Keratinocyte (primary cell): ENCODE data around the gene PSD. TPM values are rescaled to one million over a fixed set of nuclear protein-coding genes. Genes with fewer than 3 reads are reported as not detected.

ENCODE experiments used
- DNase-seq: peaks from one replicate; pipeline ENCODE4 v3.0.0-alpha.2; 2011; ENCODE audit warnings: low read depth, missing footprints, low spot score
- FAIRE-seq: peaks from 2 replicates; lab custom pipeline; 2011; peaks lifted over from hg19 to GRCh38; lab: Jason Lieb, UNC
- H2AFZ ChIP-seq: 2 replicates; pipeline ENCODE4 v1.6.0; 2012; ENCODE audit warnings: low read length, control low read depth, inconsistent platforms; ENCODE audit not compliant: control insufficient read depth
- H3K27ac ChIP-seq: 2 replicates; pipeline ENCODE4 v1.5.1; 2011; ENCODE audit warnings: low read length; ENCODE audit not compliant: control insufficient read depth, insufficient read depth
- H3K27me3 ChIP-seq: 3 replicates; pipeline ENCODE4 v1.6.0; 2011; ENCODE audit warnings: low read length; ENCODE audit not compliant: control insufficient read depth, insufficient read depth; ENCODE audit errors: extremely low read depth
- H3K36me3 ChIP-seq, 2 experiments: 2 replicates in 1 of 2; 3 replicates in 1 of 2; pipeline ENCODE4 v1.5.1; 2011; ENCODE audit warnings: low read length in 2 of 2, mild to moderate bottlenecking in 1 of 2; ENCODE audit not compliant: control insufficient read depth in 2 of 2, insufficient read depth in 2 of 2; ENCODE audit errors: extremely low read depth in 1 of 2
- H3K4me1 ChIP-seq: 3 replicates; pipeline ENCODE4 v1.5.1; 2011; ENCODE audit warnings: low read length; ENCODE audit not compliant: control insufficient read depth, insufficient read depth; ENCODE audit errors: extremely low read depth
- H3K4me2 ChIP-seq: 3 replicates; pipeline ENCODE4 v1.6.0; 2011; ENCODE audit warnings: low read depth, low read length; ENCODE audit not compliant: control insufficient read depth, insufficient read depth; ENCODE audit errors: extremely low read depth
- H3K4me3 ChIP-seq, 3 experiments: fragments of 200-600 bp in 1 of 3; sonication (generic) in 1 of 3; 2 replicates in 2 of 3; 3 replicates in 1 of 3; pipeline ENCODE4 v1.5.1; 2011 to 2016; ENCODE audit warnings: low read length in 3 of 3, mild to moderate bottlenecking in 3 of 3, control low read depth in 2 of 3, inconsistent platforms in 1 of 3, low read depth in 1 of 3, mixed read lengths in 1 of 3, mixed run types in 1 of 3, moderate library complexity in 1 of 3; ENCODE audit not compliant: control insufficient read depth in 2 of 3, insufficient read depth in 2 of 3; ENCODE audit errors: extremely low read depth in 1 of 3
- H3K79me2 ChIP-seq: 2 replicates; pipeline ENCODE4 v1.6.0; 2012; ENCODE audit warnings: low read length; ENCODE audit not compliant: control insufficient read depth, insufficient read depth
- H3K9ac ChIP-seq: 3 replicates; pipeline ENCODE4 v1.6.0; 2011; ENCODE audit warnings: low read length; ENCODE audit not compliant: control insufficient read depth, insufficient read depth; ENCODE audit errors: extremely low read depth
- H3K9me1 ChIP-seq: 3 replicates; pipeline ENCODE4 v1.6.0; 2011; ENCODE audit warnings: low read length; ENCODE audit not compliant: control insufficient read depth, insufficient read depth; ENCODE audit errors: extremely low read depth
- H3K9me3 ChIP-seq: 2 replicates; pipeline ENCODE4 v1.5.1; 2012; ENCODE audit warnings: low read depth, low read length; ENCODE audit not compliant: control insufficient read depth
- H4K20me1 ChIP-seq: 3 replicates; pipeline ENCODE4 v1.6.0; 2011; ENCODE audit warnings: low read length; ENCODE audit not compliant: control insufficient read depth, insufficient read depth; ENCODE audit errors: extremely low read depth
- EZH2 ChIP-seq: IDR thresholded peaks from one replicate; pipeline ENCODE4 v1.6.1; 2012; ENCODE audit warnings: inconsistent platforms, mild to moderate bottlenecking, low read length, moderate library complexity
- dilution Hi-C: fragments of 300-500 bp; cut with MboI; formaldehyde crosslinking; loops from one replicate; pipeline ENCODE4 v1.7.0; 2020; ENCODE audit warnings: low sequenced_read_pairs; ENCODE audit not compliant: extremely low pct_ligation_motif_present
- polyA plus RNA-seq, 5 experiments: library from polyadenylated mRNA; depleted of rRNA in 3 of 5; stranded (reverse) in 3 of 5; stranded (forward) in 1 of 5; unstranded in 1 of 5; fragments of >200 nt; gene quantifications; 1 replicate in 1 of 5; 2 replicates in 3 of 5; 3 replicates in 1 of 5; pipeline versions ENCODE4 v1.2.1 to v1.2.3, GENCODE V29; 2011 to 2012; ENCODE audit warnings: missing spikeins in 2 of 5, low read depth in 1 of 5, low replicate concordance in 1 of 5
- TF ChIP-seq, protein P1 (sequence below), 3 experiments: IDR thresholded peaks in 1 of 3; conservative IDR thresholded peaks in 1 of 3; optimal IDR thresholded peaks in 1 of 3; 2 replicates in 2 of 3; 3 replicates in 1 of 3; pipeline versions ENCODE3 to v1.5.1; 2011; ENCODE audit warnings: low read length in 3 of 3, mild to moderate bottlenecking in 3 of 3, moderate library complexity in 2 of 3, control low read depth in 1 of 3, inconsistent platforms in 1 of 3; ENCODE audit not compliant: insufficient read depth in 2 of 3; ENCODE audit errors: extremely low read depth in 1 of 3

PSD gene
- polyA plus RNA-seq, 1 donor (not counting 4 experiments of a cell fraction or from before 2014, with no cell fraction given), result 0.10 TPM

DNA sequence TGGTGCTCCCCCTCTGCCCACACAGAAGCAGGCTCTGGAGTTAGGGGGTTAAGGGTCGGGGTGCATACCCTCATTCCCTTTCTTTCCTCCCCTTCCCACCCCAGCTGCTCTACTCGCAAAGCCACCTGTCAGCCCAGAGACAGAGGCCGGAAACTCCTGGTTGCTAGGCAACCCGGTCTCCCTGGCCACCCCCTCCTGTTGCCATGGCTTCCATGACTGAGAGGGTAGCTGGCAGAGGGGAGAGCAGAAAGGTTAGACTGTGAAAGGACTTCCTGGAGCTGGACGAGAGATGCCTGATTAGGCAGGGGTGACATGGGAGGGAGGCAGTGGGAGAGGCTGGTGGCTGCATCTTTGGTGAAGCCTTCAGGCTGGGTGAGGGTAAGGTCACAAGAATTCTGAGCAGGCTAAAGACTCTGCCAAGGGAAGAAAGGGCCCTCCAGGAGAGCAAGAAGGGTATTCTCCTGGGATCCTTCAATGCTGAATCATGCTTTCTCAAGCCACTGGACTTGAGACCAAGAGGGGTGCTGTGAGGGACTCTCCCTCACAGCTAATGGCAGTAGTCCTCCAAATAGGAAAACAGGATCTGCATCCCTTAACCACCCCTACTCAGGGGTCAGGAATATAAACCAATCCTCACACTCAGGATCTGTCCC lies 5.4 kb downstream of the PSD start:
- Histone ChIP-seq H3K9me3 (no peaks in the 10 kb centered on the region), H4K20me1 (no peaks in the 10 kb centered on the region), H3K4me1 (peaks cover 4% of the 10 kb centered on the region), H3K9me1 (no peaks in the 10 kb centered on the region), H3K27me3 (peaks cover 71% of the 10 kb centered on the region), H3K27ac (no peak overlapping the region), H3K36me3 (no peaks in the 10 kb centered on the region), H3K4me3 (no peak overlapping the region), H3K9ac (no peak overlapping the region), H3K4me2 (no peak overlapping the region), H3K79me2 (no peaks in the 10 kb centered on the region), H2AFZ (no peak overlapping the region)
- no peak for DNase-seq
- dilution Hi-C loops, result no loop called here
- no peak for FAIRE-seq
- TF ChIP-seq, protein P1, sequence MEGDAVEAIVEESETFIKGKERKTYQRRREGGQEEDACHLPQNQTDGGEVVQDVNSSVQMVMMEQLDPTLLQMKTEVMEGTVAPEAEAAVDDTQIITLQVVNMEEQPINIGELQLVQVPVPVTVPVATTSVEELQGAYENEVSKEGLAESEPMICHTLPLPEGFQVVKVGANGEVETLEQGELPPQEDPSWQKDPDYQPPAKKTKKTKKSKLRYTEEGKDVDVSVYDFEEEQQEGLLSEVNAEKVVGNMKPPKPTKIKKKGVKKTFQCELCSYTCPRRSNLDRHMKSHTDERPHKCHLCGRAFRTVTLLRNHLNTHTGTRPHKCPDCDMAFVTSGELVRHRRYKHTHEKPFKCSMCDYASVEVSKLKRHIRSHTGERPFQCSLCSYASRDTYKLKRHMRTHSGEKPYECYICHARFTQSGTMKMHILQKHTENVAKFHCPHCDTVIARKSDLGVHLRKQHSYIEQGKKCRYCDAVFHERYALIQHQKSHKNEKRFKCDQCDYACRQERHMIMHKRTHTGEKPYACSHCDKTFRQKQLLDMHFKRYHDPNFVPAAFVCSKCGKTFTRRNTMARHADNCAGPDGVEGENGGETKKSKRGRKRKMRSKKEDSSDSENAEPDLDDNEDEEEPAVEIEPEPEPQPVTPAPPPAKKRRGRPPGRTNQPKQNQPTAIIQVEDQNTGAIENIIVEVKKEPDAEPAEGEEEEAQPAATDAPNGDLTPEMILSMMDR (optimal IDR thresholded peaks at IDR 0.05 in 1 of 3, IDR thresholded peaks at IDR 0.05 in 1 of 3, conservative IDR thresholded peaks at IDR 0.05 in 1 of 3; ENCODE audit: extremely low read depth in 1 of 3, insufficient read depth in 2 of 3, low read length in 3 of 3), result no peak
- no peak for TF ChIP-seq EZH2

DNA sequence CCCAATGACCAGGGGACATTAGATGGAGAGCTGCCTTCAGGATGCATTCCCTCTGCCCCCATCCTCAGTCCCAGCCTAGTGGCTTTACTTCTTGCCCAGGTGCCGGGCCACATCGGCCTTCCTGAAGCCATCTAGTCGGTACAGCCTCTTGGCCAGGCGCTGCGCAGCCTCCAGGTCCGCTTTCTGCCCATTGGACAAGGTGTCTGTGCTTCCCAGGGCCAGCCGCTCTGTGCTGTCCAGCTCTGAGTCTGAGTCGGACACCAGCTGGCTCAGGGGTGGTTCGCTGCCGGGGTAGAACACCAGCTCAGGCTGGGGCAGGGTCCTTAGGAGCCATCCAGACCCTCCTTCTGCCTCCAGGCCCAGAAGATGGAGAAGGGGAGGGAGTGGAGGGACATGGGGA lies 6.3 kb downstream of the PSD start:
- TF ChIP-seq, protein P1 (optimal IDR thresholded peaks at IDR 0.05 in 1 of 3, IDR thresholded peaks at IDR 0.05 in 1 of 3, conservative IDR thresholded peaks at IDR 0.05 in 1 of 3; ENCODE audit: extremely low read depth in 1 of 3, insufficient read depth in 2 of 3, low read length in 3 of 3), result no peak
- no peak for TF ChIP-seq EZH2
- Histone ChIP-seq H3K27me3 (peaks cover 73% of the 10 kb centered on the region), H3K9ac (no peak overlapping the region), H3K36me3 (no peaks in the 10 kb centered on the region), H3K4me2 (no peak overlapping the region), H3K4me3 (no peak overlapping the region), H3K9me1 (no peaks in the 10 kb centered on the region), H3K79me2 (no peaks in the 10 kb centered on the region), H3K27ac (no peak overlapping the region), H2AFZ (no peak overlapping the region), H4K20me1 (no peaks in the 10 kb centered on the region), H3K9me3 (no peaks in the 10 kb centered on the region), H3K4me1 (peaks cover 11% of the 10 kb centered on the region)
- dilution Hi-C loops, result no loop called here
- FAIRE-seq (no peak), DNase-seq (no peak)
